Endodermal cell (in vitro differentiated cells): Measurements from ENCODE around the gene LIMS1. TPM values are rescaled to one million over a fixed set of nuclear protein-coding genes. Genes with fewer than 3 reads are reported as not detected.

Source experiments
- DNase-seq: peaks from one replicate; pipeline ENCODE4 v3.0.0-alpha.2; 2017
- H3K27ac ChIP-seq: 2 replicates; pipeline ENCODE4 v1.5.1; 2013; ENCODE audit warnings: mild to moderate bottlenecking, low read depth, low read length, moderate library complexity
- H3K27me3 ChIP-seq: 2 replicates; pipeline ENCODE4 v1.6.1; 2013; ENCODE audit warnings: mild to moderate bottlenecking, low read length, moderate library complexity; ENCODE audit not compliant: insufficient read depth, control insufficient read depth, poor library complexity, severe bottlenecking
- H3K36me3 ChIP-seq: 2 replicates; pipeline ENCODE4 v1.7.0; 2013; ENCODE audit warnings: mild to moderate bottlenecking, low read length, moderate library complexity; ENCODE audit not compliant: control insufficient read depth, insufficient read depth
- H3K4me1 ChIP-seq: one replicate; pipeline ENCODE4 v1.7.0; 2013; ENCODE audit warnings: low read length; ENCODE audit not compliant: control insufficient read depth, insufficient read depth
- H3K4me3 ChIP-seq: 2 replicates; pipeline ENCODE4 v1.5.1; 2013; ENCODE audit warnings: mild to moderate bottlenecking, low read length, moderate library complexity
- H3K9ac ChIP-seq: 2 replicates; pipeline ENCODE4 v1.6.1; 2013; ENCODE audit warnings: mild to moderate bottlenecking, low read length, moderate library complexity; ENCODE audit not compliant: poor library complexity, severe bottlenecking; ENCODE audit errors: extremely low read depth
- H3K9me3 ChIP-seq: 2 replicates; pipeline ENCODE4 v1.6.1; 2013; ENCODE audit warnings: mild to moderate bottlenecking, low read length, moderate library complexity; ENCODE audit not compliant: control insufficient read depth
- H3K27ac Mint-ChIP-seq: 2 replicates; pipeline ENCODE4 v1.8.0; 2020; ENCODE audit warnings: mixed read lengths
- H3K27me3 Mint-ChIP-seq: 2 replicates; pipeline ENCODE4 v1.8.0; 2021; ENCODE audit warnings: mild to moderate bottlenecking, mixed read lengths; ENCODE audit not compliant: insufficient read depth
- H3K36me3 Mint-ChIP-seq: 2 replicates; pipeline ENCODE4 v1.8.0; 2020; ENCODE audit warnings: low read depth, mixed read lengths
- H3K4me1 Mint-ChIP-seq: 2 replicates; pipeline ENCODE4 v1.8.0; 2020; ENCODE audit warnings: mixed read lengths
- H3K4me3 Mint-ChIP-seq: 2 replicates; pipeline ENCODE4 v1.8.0; 2020; ENCODE audit warnings: mild to moderate bottlenecking, moderate library complexity, mixed read lengths
- H3K9me3 Mint-ChIP-seq: 2 replicates; pipeline ENCODE4 v1.8.0; 2020; ENCODE audit warnings: mild to moderate bottlenecking, mixed read lengths
- WGBS, 2 experiments: methylation state at CpG; one replicate each; pipeline versions ENCODE4 v1.1.5 to v1.1.7; 2013; ENCODE audit warnings: missing lambda C conversion rate in 2 of 2, mixed read lengths in 1 of 2; ENCODE audit not compliant: insufficient coverage in 1 of 2, insufficient read length in 1 of 2; 5-methylcytosine and 5-hydroxymethylcytosine counted together
- total RNA-seq, 2 donors: library from RNA; stranded (reverse); fragmentation: NEBNext Ultra II Directional in 1 of 2; extraction: Animal tissue kit (Norgen Biotek cat#: 25700) in 1 of 2; gene quantifications; 2 replicates in 1 of 2; 3 replicates in 1 of 2; pipeline ENCODE4 v1.2.1, GENCODE V29; 2021
- TF ChIP-seq, protein P1 (sequence below): fragments of 200-600 bp; sonication (generic); conservative IDR thresholded peaks from 2 replicates; pipeline ENCODE4 v1.5.0; 2021; ENCODE audit warnings: antibody characterized with exemption, mild to moderate bottlenecking

LIMS1 gene
- total RNA-seq, 2 donors from 2014 or later, result 45.9 to 46.6 TPM

- Histone ChIP-seq H3K4me1 (no peaks in the 10 kb centered on the region), H3K27me3 (no peaks in the 10 kb centered on the region), H3K9me3 (no peaks in the 10 kb centered on the region), H3K9ac (no peak overlapping the region), H3K27ac (no peak overlapping the region), H3K4me3 (no peak overlapping the region), H3K36me3 (no peaks in the 10 kb centered on the region)
- Mint-ChIP-seq H3K27ac (no peak overlapping the region), H3K9me3 (no peaks in the 10 kb centered on the region), H3K4me3 (no peak overlapping the region), H3K4me1 (peaks cover 7% of the 10 kb centered on the region), H3K36me3 (no peaks in the 10 kb centered on the region), H3K27me3 (no peaks in the 10 kb centered on the region)
- DNase-seq, result no peak
- TF ChIP-seq, protein P1, sequence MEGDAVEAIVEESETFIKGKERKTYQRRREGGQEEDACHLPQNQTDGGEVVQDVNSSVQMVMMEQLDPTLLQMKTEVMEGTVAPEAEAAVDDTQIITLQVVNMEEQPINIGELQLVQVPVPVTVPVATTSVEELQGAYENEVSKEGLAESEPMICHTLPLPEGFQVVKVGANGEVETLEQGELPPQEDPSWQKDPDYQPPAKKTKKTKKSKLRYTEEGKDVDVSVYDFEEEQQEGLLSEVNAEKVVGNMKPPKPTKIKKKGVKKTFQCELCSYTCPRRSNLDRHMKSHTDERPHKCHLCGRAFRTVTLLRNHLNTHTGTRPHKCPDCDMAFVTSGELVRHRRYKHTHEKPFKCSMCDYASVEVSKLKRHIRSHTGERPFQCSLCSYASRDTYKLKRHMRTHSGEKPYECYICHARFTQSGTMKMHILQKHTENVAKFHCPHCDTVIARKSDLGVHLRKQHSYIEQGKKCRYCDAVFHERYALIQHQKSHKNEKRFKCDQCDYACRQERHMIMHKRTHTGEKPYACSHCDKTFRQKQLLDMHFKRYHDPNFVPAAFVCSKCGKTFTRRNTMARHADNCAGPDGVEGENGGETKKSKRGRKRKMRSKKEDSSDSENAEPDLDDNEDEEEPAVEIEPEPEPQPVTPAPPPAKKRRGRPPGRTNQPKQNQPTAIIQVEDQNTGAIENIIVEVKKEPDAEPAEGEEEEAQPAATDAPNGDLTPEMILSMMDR, result no peak
- WGBS, 2 experiments, result 80 to 94% methylated on average over 1 of the region's 1 CpG
These were observed 99.1 kb downstream of the LIMS1 start for GRCh38 chr2:108633409-108633808.

- no peaks in the 10 kb centered on the region for H3K36me3 Mint-ChIP-seq
- no peak overlapping the region for H3K9ac ChIP-seq
- peaks cover 7% of the 10 kb centered on the region for H3K4me1 Mint-ChIP-seq
- H3K27me3 ChIP-seq, result no peaks in the 10 kb centered on the region
- no peak overlapping the region for H3K4me3 ChIP-seq
- no peak overlapping the region for H3K4me3 Mint-ChIP-seq
- no peaks in the 10 kb centered on the region for H3K9me3 Mint-ChIP-seq
- no peaks in the 10 kb centered on the region for H3K27me3 Mint-ChIP-seq
- peak overlapping the region; percentile 49 for H3K27ac Mint-ChIP-seq
- H3K4me1 ChIP-seq, result no peaks in the 10 kb centered on the region
- H3K36me3 ChIP-seq, result no peaks in the 10 kb centered on the region
- H3K27ac ChIP-seq, result peak overlapping the region; percentile 12
- no peaks in the 10 kb centered on the region for H3K9me3 ChIP-seq
- no peak for DNase-seq
- TF ChIP-seq, protein P1, result no peak
These were observed 99.7 kb downstream of the LIMS1 start for GRCh38 chr2:108634011-108634410.

DNA sequence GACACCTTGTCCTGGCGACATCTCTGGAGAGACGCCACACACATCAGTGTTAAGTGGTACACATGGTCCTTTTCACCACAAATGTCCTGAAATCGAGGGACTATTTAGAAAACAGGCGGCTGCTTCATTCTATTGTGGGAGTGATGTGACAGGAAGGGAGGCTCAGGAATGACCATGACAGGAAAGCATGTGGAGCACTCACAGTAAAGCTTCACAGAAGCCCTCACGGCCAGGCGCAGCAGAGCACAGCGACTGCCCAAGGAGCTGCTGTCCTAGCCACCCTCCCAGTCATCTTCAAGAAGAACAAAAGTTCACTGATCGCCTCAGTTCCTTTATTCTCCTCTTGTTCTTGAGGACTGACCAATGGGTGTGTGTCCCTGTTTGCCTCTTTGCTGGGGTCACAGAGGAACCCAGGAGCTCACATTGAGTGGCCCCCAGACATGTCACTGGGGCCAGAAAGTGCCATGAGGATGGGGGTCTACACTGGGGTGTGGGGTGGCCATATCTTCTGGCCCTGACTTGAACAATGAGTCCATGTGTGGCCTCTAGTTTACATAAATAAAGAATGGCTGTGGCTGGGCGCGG lies 100.4 kb downstream of the LIMS1 start:
- Histone ChIP-seq H3K4me1 (no peaks in the 10 kb centered on the region), H3K27ac (peak overlapping the region; percentile 12), H3K9ac (no peak overlapping the region), H3K4me3 (no peak overlapping the region), H3K9me3 (no peaks in the 10 kb centered on the region), H3K36me3 (no peaks in the 10 kb centered on the region), H3K27me3 (no peaks in the 10 kb centered on the region)
- 88 to 89% methylated on average over 10 of the region's 10 CpGs for WGBS, 2 experiments
- no peak overlapping the region for H3K27ac Mint-ChIP-seq
- peaks cover 7% of the 10 kb centered on the region for H3K4me1 Mint-ChIP-seq
- H3K27me3 Mint-ChIP-seq, result no peaks in the 10 kb centered on the region
- H3K9me3 Mint-ChIP-seq, result no peaks in the 10 kb centered on the region
- no peak overlapping the region for H3K4me3 Mint-ChIP-seq
- H3K36me3 Mint-ChIP-seq, result no peaks in the 10 kb centered on the region
- TF ChIP-seq, protein P1, result no peak
- DNase-seq, result no peak
